ENCODE results near the gene ASTN2.

The ASTN2 gene

GRCh38 chr9:116430849-116431248 is 984.0 kb downstream of the ASTN2 start:
- DNase-seq, result no peak

GRCh38 chr9:116425244-116425643 is 989.6 kb downstream of the ASTN2 start:
- DNase-seq, result no peak

- no peak for DNase-seq
These were observed 991.7 kb downstream of the ASTN2 start for GRCh38 chr9:116423149-116423548.

- DNase-seq, result no peak
These were observed 992.5 kb downstream of the ASTN2 start for GRCh38 chr9:116422119-116422979.

- DNase-seq, result no peak
These were observed 993.8 kb downstream of the ASTN2 start for GRCh38 chr9:116420993-116421538.

GRCh38 chr9:116419181-116419580 is 995.7 kb downstream of the ASTN2 start:
- DNase-seq, result no peak

- DNase-seq, result no peak
These were observed 997.4 kb downstream of the ASTN2 start for GRCh38 chr9:116417464-116417863.

- DNase-seq, result no peak
These were observed 998.4 kb downstream of the ASTN2 start for GRCh38 chr9:116416421-116416820.

- DNase-seq, result peak; percentile 50
These were observed 1000.5 kb downstream of the ASTN2 start for GRCh38 chr9:116414374-116414773.

GRCh38 chr9:116411506-116411905 is 1003.4 kb downstream of the ASTN2 start:
- DNase-seq, result no peak

- DNase-seq, result no peak
These were observed 1005.2 kb downstream of the ASTN2 start for GRCh38 chr9:116409638-116410037.

- DNase-seq, result no peak
These were observed 1005.7 kb downstream of the ASTN2 start for GRCh38 chr9:116409129-116409528.

- DNase-seq, result no peak
These were observed 1008.4 kb downstream of the ASTN2 start for GRCh38 chr9:116406469-116406868.

- DNase-seq, result no peak
These were observed 1009.5 kb downstream of the ASTN2 start for GRCh38 chr9:116405321-116405720.

- no peak for DNase-seq
These were observed 1010.6 kb downstream of the ASTN2 start for GRCh38 chr9:116404228-116404627.

GRCh38 chr9:116403171-116403570 is 1011.7 kb downstream of the ASTN2 start:
- no peak for DNase-seq

GRCh38 chr9:116395699-116396037 is 1019.2 kb downstream of the ASTN2 start:
- DNase-seq, result no peak

GRCh38 chr9:116394894-116395698 is 1019.8 kb downstream of the ASTN2 start:
- no peak for DNase-seq

GRCh38 chr9:116394070-116394469 is 1020.8 kb downstream of the ASTN2 start:
- DNase-seq, result no peak

- DNase-seq, result no peak
These were observed 1021.7 kb downstream of the ASTN2 start for GRCh38 chr9:116393198-116393597.

- no peak for DNase-seq
These were observed 1023.5 kb downstream of the ASTN2 start for GRCh38 chr9:116391306-116391900.

GRCh38 chr9:116390303-116391228 is 1024.3 kb downstream of the ASTN2 start:
- no peak for DNase-seq
